Activated T-cell treated with anti-CD3 and anti-CD28 coated beads for 1 hour (primary cell): ENCODE data around the gene PLCL1.

ENCODE experiments used
- DNase-seq: peaks from one replicate; pipeline ENCODE4 v3.0.0-alpha.2; 2020; ENCODE audit warnings: low read depth

Gene PLCL1

GRCh38 chr2:197888321-197888720 is 83.9 kb downstream of the PLCL1 start:
- no peak for DNase-seq

GRCh38 chr2:197889041-197889440 is 84.6 kb downstream of the PLCL1 start:
- DNase-seq = no peak

GRCh38 chr2:197890168-197890567 is 85.8 kb downstream of the PLCL1 start:
- no peak for DNase-seq

- DNase-seq = no peak
Observed at GRCh38 chr2:197891897-197892442, 87.6 kb downstream of the PLCL1 start.

- DNase-seq = no peak
Observed at GRCh38 chr2:197893403-197894177, 89.2 kb downstream of the PLCL1 start.

GRCh38 chr2:197894751-197895274 is 90.4 kb downstream of the PLCL1 start:
- no peak for DNase-seq

- no peak for DNase-seq
Observed at GRCh38 chr2:197897960-197898678, 93.7 kb downstream of the PLCL1 start.

GRCh38 chr2:197904446-197904845 is 100.1 kb downstream of the PLCL1 start:
- DNase-seq = no peak

GRCh38 chr2:197908156-197908555 is 103.8 kb downstream of the PLCL1 start:
- DNase-seq = no peak

GRCh38 chr2:197908990-197909776 is 104.8 kb downstream of the PLCL1 start:
- no peak for DNase-seq

GRCh38 chr2:197911667-197912066 is 107.3 kb downstream of the PLCL1 start:
- no peak for DNase-seq

- no peak for DNase-seq
Observed at GRCh38 chr2:197913084-197913483, 108.7 kb downstream of the PLCL1 start.

GRCh38 chr2:197914778-197915177 is 110.4 kb downstream of the PLCL1 start:
- no peak for DNase-seq

GRCh38 chr2:197915548-197916265 is 111.3 kb downstream of the PLCL1 start:
- DNase-seq = no peak

- no peak for DNase-seq
Observed at GRCh38 chr2:197919487-197919886, 115.1 kb downstream of the PLCL1 start.

- no peak for DNase-seq
Observed at GRCh38 chr2:197920088-197920487, 115.7 kb downstream of the PLCL1 start.

GRCh38 chr2:197920592-197921201 is 116.3 kb downstream of the PLCL1 start:
- DNase-seq = no peak

GRCh38 chr2:197924483-197924882 is 120.1 kb downstream of the PLCL1 start:
- no peak for DNase-seq

- no peak for DNase-seq
Observed at GRCh38 chr2:197925204-197925603, 120.8 kb downstream of the PLCL1 start.

- DNase-seq = no peak
Observed at GRCh38 chr2:197925976-197926375, 121.6 kb downstream of the PLCL1 start.

GRCh38 chr2:197926673-197927072 is 122.3 kb downstream of the PLCL1 start:
- DNase-seq = no peak
